GM18873 (cell line): ENCODE measurements around the gene COL5A2.

Experiments
- ATAC-seq: cut with Tn5 transposase; IDR thresholded peaks from one replicate; pipeline ENCODE4 v1.9.1; 2021; ENCODE audit warnings: mild to moderate bottlenecking, moderate library complexity, moderate number of reproducible peaks; ENCODE audit not compliant: unreplicated experiment, low FRiP score

The COL5A2 gene

DNA sequence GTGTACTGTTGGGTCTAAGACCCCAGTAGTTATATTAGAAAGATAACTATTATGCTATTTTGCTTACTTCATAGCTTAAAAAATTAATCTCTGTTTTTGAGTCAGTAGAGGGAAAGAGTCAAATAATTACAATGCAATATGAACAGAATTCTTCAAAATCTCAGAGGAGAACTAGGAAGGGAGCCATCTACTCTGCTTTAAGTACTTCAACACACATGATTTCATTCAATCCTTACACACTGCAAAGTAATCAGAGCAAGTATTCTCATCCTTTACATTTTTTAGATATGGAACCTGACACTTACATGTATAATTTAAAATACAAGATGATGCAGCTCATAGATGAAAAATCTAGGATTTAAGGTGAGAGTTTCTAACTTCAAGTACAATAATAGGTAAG is 27.7 kb downstream of the COL5A2 start:
- no peak for ATAC-seq

DNA sequence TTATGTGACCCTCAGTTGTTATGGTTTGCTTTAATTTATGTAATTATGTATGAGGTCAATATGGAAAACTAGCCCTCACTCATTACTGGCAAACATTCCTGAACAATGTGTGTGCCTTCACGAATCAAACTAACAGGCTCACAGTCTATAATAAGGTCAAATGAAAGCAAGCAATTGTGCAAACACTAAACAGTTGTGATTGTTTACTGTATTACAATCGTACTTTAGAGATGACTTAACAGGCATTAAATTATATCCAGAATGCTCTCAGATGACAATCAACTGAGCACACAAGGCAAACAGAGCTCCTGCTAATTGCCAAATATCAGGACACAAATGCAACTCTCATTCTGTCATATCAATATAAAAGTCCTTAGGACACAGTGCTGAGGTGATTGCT is 29.5 kb downstream of the COL5A2 start:
- ATAC-seq, result no peak

DNA sequence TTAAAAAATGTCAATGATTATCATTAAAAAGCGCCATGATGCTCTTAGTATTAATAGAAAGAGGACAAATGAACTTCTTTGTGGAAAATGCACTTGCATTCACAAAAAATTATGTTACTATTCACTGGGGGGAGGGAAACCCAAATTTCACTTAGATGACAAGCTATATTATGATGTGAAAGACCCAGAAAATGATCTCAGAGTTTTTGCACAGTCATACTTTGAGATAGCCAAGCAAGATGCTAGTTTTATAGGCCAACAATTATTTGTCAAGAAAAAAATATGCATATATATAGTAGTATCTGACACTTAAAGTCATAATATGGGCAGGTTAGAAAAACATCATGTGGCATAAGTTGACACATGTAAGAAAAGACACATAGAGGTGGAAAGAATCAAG is 31.6 kb downstream of the COL5A2 start:
- no peak for ATAC-seq

DNA sequence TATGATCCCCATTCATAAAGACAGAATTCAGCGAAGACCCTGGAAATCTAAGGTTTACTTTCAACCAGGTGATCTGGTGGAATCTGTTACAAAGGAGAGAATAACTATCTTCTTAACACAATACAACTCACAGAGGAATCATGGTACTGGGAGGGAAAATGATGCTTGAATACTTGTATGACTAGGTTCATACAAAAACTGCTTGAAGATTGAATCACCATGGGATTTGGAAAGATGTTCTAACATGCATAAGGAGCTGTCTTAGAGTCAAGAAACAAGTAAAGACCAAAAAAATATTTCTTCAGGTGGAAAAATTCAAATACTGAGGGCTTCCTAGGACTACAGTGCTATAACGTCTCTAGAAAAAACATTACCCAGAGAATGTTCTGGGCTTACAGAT is 32.2 kb downstream of the COL5A2 start:
- ATAC-seq, result no peak

DNA sequence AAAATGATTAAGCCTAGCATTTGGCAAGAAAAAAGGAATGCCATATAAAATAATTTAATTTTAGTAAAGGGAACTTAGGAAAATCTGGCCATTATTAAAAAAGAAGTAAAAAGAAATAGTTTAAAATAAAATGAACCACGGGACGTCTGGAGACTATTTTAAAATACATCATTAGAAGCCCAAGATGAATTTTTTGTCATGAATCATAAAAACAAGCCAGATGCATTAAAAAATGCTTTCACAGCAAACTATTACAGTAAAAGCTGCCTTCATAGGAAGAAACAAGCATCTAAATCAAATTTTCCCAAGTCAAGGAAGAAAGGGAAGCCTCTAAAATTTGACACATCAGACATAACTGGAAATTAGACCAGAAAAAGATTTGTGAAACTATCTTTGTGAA is 33.0 kb downstream of the COL5A2 start:
- no peak for ATAC-seq

DNA sequence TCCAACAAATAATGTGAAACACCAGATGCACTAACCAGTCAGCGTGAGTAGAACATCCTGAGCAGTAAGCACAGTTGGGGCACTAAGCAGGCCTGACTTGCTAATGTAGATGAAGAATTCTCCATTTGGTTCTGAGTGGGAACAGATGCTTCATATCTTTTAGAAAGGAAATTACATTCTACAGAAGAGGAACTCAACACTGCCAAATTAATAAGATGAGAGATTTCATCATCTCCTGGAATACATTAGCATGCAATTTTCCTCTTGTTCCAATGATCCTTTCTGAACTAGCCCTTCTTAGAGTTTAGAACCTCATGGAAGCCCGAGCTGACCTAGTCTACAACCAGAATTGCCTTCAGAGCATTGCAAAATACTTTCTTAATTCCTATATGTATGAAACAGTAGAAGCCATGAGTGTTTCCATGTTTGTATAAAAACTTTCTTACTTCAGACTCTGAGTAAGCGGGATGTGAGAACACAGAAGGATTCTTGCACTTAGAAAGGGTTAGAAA is 34.8 kb downstream of the COL5A2 start:
- no peak for ATAC-seq

DNA sequence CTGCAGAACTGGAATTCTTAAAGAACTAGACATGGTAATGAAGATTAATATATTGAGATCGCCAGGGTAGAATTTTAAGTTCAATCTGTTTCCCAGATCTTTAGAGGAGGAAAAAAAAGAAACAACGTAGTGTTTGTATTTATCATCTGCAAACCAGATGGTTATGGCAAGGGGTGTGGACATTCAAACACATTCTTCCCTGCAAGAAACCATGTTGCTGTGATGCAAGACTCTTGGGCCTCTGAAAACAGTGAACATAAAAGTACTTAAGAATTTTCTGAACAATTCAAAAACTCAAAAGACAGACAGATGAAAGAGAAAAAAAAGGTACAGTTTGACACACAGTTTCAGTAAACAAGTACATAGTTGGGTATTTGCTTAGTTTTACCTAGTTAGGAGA is 35.6 kb downstream of the COL5A2 start:
- ATAC-seq, result no peak

DNA sequence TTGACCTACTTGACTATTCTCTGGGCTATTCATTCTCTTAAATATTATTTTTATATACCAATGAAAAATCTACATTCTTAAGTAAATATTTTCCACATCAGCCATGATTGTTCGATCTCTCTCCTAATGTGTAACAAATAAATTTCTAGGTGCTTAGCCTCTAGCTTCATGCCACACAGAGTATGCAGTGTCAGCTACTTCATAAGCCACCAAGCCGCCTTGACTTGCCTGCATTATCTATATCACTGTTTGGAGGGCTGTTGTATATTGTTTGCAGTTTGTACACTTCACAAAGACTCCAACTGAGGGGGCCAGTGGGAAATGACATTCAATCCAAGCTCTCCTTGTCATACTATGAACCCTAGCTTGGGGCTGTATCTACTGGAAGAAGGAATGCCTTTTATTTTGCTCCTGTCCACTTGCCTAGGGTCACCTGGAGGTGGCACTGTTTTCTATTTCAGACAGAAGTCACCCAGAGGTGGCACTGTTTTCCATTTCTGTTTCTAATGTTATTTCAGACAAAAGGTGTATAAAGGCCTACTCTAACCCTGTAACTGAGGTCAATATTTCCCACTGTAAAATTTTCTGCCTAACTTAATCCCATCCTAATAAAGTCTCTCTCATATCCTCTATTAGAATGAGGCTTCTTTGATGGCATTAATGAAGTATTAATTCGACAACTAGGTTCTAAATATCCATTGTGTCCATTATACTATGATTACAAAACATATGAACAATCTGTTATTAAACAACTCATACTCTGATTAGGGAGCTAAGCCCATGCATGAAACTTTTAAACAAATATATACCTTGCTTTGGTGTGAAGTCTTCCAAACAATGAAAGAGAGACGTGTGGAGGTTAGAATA is 36.4 kb downstream of the COL5A2 start:
- ATAC-seq, result peak; percentile 94

DNA sequence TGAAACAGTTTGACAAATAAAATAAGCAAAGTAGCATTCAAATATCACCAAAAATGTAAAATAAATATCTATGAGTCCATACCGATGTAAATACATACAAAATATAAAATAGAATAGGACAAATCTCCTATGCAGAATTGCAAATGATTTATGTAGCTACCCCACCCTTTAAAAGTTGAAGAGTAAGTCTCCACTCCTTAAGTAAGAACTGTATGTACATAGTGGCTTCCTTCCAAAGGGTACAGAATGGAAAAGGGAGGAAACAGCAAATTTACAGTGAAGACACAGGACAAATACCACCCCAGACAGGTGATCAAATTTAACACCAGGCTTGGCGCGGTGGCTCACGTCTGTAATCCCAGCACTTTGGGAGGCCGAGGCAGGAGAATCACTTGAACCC is 40.8 kb downstream of the COL5A2 start:
- ATAC-seq, result no peak

DNA sequence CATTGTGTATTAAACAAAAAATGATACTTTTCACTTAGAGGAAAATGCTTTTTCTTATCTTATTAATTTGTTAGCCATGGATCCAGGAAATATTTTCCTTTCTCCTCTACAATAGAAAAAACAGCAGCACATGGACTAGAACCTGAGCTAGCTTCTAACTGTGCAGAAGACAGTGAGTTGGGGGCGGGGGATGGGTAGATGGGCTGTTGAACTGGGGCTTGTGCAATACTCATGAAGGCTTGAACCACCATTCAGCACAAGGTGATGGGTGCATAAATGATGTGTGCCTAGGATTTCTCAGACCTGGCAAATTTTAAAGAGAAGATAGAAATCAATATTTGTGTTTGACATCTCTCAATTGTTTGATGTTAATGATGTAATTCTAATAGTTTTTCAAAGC is 42.0 kb downstream of the COL5A2 start:
- no peak for ATAC-seq

DNA sequence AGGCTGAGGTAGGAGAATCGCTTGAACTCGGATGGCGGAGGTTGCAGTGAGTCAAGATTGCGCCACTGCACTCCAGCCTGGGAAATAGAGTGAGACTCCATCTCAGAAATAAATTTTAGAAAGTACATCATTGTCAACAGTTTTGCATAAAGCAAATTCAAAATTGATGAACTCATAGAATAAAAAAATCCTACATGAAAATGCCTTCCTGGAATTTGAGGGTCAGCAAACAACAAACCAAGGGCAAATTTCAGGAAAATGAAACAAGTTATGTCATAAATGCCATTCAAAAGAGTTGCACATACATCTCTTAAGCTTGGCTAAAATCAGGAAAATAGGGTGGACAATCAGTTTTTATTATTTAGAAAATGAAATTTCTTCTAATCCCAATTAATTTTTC is 45.1 kb downstream of the COL5A2 start:
- ATAC-seq, result no peak

DNA sequence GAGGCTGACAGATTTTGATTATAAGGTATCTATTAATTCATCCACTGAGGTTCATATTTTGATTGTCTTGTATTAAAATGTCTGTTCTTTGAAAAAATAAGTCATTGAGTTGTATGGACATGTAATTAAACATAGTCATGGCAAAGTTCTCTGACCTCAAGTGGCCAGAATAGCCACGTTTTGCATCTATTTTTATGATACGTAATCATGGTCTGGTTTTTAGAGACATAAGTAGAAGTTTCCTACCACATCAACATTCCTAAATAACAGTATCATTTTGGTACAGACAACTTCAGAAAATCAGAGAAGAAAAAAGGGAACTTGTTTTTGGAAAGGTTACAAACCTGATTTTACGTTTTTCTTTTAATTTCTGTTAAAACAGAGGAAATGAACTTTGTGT is 47.6 kb downstream of the COL5A2 start:
- ATAC-seq, result no peak

DNA sequence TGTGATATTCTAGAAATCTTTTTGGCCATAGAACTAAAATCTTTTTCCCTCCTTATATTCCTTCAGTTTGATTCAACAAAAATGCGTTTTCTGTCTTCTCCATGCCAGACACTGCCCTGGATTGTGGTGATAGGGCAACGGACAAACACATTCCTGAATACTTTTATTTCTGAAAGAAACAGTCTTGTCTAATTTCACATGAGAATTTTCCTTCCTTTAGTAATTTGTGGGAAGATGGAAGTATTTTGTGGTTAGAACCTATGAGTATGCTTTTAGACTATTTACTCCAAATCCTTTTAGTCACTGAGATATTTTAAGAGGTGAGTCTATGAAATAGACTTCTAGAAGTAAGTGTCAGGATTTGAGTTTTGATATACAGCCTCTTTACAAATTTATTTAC is 49.6 kb downstream of the COL5A2 start:
- no peak for ATAC-seq

DNA sequence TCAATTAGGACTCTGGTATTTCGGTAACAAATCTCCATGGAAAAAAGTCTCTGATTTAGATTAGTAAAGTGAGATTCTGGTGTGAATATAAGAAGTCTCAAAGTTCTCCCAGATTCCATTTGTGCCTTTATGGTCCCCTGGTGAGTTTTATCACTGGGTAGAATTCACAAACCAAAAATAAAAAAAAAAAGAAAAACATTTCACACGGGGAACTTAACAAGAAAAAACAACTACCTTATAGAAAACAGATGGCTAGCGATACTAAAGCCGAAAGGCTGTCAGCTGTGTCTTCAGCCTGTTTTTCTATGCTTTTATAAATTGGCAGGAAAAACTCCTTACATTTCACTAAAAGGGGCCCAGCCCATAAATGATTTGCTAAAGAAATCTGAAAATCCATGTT is 50.6 kb downstream of the COL5A2 start:
- no peak for ATAC-seq

DNA sequence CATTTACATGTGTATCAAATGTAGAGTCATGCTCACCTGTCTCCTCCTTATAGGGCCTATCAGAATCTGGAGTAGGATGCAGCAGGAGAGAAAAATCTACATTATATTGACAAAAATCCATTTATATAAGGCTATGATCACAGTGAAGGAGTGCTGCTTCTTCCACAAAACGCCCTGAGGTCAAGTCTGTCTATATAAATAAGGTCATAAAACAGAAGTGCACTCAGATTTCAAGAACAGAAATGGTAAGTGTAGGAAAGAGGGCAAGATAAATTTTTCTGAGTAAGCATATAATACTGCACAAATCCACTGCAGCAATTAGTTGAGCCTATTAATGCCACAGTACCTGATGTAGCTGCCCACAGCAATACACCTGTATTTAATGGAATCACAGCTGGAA is 51.8 kb downstream of the COL5A2 start:
- ATAC-seq, result no peak

DNA sequence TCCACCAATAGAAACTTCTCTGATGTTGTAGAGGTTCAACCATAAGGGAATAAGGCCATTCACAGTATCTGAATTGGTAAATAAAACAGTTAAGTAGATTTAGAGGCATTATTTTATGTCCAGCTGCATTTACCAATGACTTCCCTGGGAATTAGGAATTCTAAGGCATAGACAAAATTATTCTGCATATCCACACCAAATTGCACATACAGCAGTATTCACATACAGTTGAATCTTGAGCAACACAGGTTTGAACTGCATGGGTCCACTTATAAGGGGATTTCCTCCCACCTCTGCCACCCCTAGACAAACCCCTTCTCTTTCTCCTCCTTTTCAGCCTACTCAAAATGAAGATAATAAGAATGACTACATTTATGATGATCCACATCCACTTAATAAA is 54.4 kb downstream of the COL5A2 start:
- ATAC-seq, result no peak

DNA sequence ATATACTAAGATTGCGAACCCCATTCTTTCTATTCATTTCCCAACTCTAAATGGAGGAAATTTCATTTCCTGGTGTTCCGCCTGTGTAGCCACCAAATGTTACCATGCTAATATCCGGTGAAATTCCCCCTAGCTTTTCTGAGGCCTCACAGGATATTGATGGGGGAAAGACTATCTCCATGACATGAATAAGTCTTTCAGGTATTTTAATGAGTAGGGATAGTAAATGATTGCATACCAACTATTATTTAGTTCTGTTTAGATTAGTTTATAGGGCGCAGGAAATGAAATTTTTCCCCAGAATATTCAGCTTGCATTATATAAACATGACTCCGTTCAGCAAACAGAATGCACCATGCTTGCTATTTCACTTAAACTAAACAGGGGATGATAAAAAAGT is 55.4 kb downstream of the COL5A2 start:
- no peak for ATAC-seq

DNA sequence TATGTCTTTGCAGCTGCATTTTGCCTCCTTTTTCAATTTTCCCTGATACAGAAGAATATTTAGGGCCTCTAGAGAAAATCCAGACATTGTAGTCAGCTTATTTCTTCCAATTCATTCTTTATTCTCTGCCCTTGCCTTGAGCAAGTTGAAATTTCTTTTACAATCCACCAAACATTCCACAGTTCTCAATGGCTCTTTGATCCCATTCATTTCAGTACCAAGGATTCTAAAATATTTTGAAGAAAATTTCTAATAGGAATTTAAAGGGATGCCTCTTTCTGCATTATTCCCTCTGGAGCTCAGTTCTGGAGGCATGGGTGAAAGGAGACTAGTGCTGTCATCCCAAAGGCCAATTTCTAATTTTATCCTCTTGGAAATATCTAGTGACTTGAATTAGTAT is 61.2 kb downstream of the COL5A2 start:
- ATAC-seq, result no peak

DNA sequence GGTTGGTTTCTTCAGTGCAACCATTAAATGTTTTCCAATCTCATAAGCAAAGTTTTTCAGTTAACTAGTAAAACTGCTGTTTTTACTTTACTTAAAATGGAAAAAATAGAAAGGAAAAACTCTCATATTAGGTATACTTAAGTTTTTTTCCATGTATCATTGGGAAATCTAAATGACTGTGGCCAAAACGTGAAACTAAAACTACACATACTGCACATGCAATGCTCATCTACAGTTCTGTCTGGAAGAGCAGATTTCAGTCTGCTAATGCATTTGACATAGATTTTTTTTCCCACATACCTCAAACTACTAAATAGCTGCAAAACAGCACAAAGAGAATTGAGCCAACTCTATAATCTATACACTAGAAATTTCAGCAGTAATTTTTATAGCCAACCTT is 62.6 kb downstream of the COL5A2 start:
- no peak for ATAC-seq

DNA sequence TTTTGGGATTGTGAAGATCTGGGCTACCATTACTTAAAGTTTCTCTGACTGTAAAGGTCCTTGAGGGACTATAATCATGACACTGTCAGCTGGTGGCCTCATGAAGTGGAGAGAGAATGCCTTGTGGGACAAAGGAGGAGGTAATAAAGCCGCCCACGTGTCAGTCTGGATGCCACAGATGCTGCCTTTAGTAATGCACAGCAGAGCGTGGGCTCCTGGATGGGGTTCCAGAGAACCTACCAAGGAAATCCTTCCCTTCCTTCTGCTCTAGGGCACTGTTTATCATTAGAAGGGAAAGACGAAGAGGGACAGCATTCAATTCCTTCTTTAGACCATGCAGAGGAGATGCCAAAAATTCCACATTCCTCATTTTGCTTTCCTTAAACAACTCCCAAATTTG is 63.5 kb downstream of the COL5A2 start:
- no peak for ATAC-seq

DNA sequence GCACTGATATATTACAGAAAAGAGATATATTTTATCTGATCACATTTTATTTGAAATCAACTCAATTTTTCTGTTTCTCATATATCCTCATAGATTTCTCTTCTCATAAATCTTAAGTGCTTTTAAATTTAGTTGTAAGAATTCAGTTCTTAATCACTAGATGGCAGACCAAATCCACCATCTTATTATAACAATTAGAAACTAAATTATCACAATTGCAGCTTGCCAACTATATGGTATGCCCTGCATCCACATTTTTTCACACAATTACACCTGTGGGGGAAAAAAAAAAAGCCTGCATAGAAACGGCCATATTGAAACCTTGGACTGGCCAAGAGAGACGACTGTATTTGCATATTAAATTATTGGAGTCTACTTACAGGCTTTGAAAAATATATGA is 64.4 kb downstream of the COL5A2 start:
- ATAC-seq, result no peak

DNA sequence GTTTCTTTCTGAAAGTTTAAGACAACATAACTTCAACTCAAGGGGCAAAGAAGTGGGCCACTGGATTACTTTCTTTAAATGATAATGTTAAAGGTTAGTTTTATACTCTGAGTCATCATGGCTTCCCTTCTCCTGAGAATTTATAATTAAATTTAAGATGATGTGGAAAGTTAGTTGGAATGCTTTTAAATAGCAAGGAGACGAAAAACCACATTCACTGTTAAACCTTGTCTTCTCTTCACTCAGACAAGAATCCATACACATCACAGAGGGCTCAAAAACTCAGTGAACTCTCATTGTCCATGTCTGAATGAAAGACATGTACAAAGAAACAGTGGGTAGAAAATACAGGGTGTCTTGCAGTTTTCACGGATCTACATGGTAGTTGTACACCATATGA is 65.6 kb downstream of the COL5A2 start:
- ATAC-seq, result no peak
